Anterior cingulate cortex (tissue), 58 donors: Measurements from ENCODE around the gene ZDHHC11.
"Not testable (repeated sequence)": the region's sequence is repeated elsewhere in the genome, so short reads cannot be mapped to it uniquely, and the experiment has no call there.

Source experiments
- DNase-seq, 58 donors: peaks; one replicate each; lab custom pipeline; 2025; lab: John Stamatoyannopoulos, UW

ZDHHC11 gene

GRCh38 chr5:754143-754632 is 96.6 kb downstream of the ZDHHC11 start:
- not testable (repeated sequence) for DNase-seq

DNA sequence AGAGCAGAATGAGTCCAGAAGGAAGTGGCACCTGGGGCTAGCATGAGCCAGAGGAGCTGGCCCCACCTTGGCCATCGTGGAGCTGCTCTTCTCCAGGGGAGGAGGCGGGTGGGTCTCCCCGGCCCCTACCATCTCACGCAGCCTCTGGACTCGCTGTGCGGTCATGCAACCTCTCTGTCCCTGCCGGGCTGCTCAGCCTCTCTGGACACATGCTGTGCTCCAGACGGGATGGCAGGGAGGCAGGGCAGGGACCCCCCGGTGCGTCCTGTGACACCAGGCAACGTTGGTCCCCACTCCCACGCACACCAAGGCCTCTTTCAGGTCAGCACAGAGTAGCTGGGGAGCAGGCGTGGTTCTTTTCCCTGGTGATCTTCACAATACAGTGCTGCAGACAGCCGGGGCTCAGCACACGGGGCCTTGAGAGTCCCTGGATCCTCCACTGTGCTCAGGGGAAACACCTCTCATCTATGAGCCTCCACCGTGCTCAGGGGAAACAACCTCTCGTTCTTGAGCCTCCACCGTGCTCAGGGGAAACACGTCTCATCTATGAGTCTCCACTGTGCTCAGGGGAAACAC is 97.1 kb downstream of the ZDHHC11 start:
- DNase-seq: not testable (repeated sequence)

DNA sequence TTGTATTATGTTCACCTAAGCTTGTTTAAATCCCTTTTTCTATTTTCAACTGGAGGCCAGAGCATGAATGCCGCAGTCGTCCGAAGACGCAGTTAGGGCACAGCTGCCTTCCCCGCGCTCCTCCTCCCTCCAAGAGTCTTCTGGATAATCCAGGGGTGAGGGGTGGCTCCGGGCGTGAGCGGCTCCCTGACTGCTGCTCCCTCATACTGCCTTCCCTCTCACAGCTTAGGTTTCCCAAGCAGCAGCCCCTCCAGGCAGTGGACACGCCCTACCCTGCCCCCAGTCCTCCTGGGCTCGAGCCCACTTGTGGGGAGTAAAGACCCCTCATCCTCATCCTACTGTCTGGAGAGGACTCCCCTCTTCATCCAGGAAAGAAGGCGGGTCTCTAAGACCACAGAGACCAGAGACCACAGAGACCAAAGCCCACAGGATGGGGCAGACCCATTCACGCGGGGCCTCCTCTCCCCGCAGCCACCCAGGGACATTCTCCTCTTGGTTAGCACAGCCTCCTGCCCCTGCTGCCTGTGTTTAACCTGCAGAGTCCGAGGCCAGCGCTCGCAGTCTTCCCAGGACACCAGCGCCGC is 98.2 kb downstream of the ZDHHC11 start:
- DNase-seq: not testable (repeated sequence)

GRCh38 chr5:751992-752391 is 98.8 kb downstream of the ZDHHC11 start:
- DNase-seq: not testable (repeated sequence)

- DNase-seq: no peak
Measured at GRCh38 chr5:751496-751895, 99.3 kb downstream of the ZDHHC11 start.

- not testable (repeated sequence) for DNase-seq
Measured at GRCh38 chr5:750226-750625, 100.6 kb downstream of the ZDHHC11 start.

DNA sequence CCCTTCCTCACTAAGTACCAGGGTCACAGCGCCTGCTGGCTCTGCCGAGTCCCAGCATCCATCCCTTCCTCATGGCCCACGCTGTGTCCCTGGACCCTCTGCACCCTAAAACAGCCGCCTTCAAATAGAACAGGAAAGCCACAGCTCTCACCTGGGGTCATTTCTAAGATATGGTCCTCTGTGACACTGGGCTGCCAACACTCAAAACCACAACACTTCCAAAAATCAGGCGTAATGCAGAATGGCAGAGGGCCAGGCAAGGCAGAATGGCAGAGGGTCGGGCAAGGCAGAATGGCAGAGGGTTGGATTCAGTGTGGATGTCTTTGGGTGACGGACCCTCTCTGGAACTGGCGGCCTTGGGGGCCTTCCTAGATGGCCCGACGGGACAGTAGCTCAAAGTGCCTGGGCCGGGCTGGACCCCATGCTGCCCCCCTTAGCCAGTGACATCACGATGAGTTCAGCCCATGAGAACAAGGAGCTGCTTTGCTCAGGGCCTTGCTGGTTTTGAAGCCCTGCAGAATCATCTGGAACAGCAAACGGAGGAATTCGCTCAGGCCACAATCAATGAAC is 101.6 kb downstream of the ZDHHC11 start:
- no peak for DNase-seq

GRCh38 chr5:748011-748980 is 102.5 kb downstream of the ZDHHC11 start:
- not testable (repeated sequence) for DNase-seq

GRCh38 chr5:747303-747844 is 103.4 kb downstream of the ZDHHC11 start:
- not testable (repeated sequence) for DNase-seq

- no peak for DNase-seq
Measured at GRCh38 chr5:746258-746761, 104.5 kb downstream of the ZDHHC11 start.
